ENCODE results near the gene MAN1C1.

GRCh38 chr1:25611843-25612242, 4.7 kb upstream of the MAN1C1 start:
- no peak for TF ChIP-seq CTCF (conservative IDR thresholded peaks at IDR 0.05 in 1 of 2, IDR thresholded peaks at IDR 0.05 in 1 of 2; ENCODE audit: extremely low read depth in 1 of 2, insufficient read depth in 1 of 2, low read depth in 1 of 2, low read length in 2 of 2)
- no peak for TF ChIP-seq EZH2 (IDR thresholded peaks at IDR 0.05; ENCODE audit: borderline replicate concordance, low read length)
